Measurements from ENCODE around the gene EXO1.
A peak's percentile ranks its signal among the peaks of the same experiment; 100 is the strongest.
"Not testable (repeated sequence)": the region's sequence is repeated elsewhere in the genome, so short reads cannot be mapped to it uniquely, and the experiment has no call there.

The EXO1 gene

DNA sequence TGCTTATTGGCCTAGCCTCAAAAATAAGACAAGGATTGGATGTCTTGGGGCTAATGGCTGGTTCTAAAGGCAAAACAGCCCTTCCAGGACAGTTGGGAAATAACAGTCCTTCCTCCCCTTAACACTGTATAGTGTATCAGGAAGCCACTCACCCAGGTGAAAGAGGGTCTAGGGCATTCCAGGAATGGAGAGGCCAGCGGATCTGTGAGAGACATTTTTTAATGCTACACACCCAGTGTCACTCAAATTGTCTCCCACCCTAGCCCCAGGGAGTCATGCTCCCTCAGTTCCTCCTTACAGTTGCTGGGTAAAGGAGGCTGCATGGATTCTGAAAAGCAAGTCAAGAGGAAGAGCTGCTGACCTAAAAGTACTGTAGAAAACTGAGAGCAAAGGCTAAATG is 24.1 kb upstream of the EXO1 start:
- Histone ChIP-seq H3K27me3 (ENCODE audit: insufficient read depth, insufficient read length) (no peaks in the 10 kb centered on the region), H3K4me3 (ENCODE audit: insufficient read length, low read depth) (no peak overlapping the region), H3K36me3 (ENCODE audit: insufficient read depth, insufficient read length, low read length) (no peaks in the 10 kb centered on the region), H3K4me1 (ENCODE audit: insufficient read depth, insufficient read length) (no peaks in the 10 kb centered on the region), H3K9ac (ENCODE audit: insufficient read length, low read depth) (no peak overlapping the region), H3K9me3 (ENCODE audit: insufficient read depth, low read length) (no peaks in the 10 kb centered on the region)
- TF ChIP-seq YY1 (IDR thresholded peaks at IDR 0.05; ENCODE audit: insufficient read depth, insufficient read length), result no peak
- no peak for TF ChIP-seq ZNF274 (IDR thresholded peaks at IDR 0.05; ENCODE audit: low read depth, low read length)
- TF ChIP-seq SUZ12 (IDR thresholded peaks at IDR 0.05; ENCODE audit: extremely low read depth, insufficient read depth, insufficient read length), result no peak
- DNase-seq (ENCODE audit: low read depth, low spot score), result no peak

GRCh38 chr1:241825581-241825980 is 22.4 kb upstream of the EXO1 start:
- Histone ChIP-seq H3K9ac (ENCODE audit: insufficient read length, low read depth) (no peak overlapping the region), H3K27me3 (ENCODE audit: insufficient read depth, insufficient read length) (no peaks in the 10 kb centered on the region), H3K4me3 (ENCODE audit: insufficient read length, low read depth) (no peak overlapping the region), H3K9me3 (ENCODE audit: insufficient read depth, low read length) (no peaks in the 10 kb centered on the region), H3K4me1 (ENCODE audit: insufficient read depth, insufficient read length) (no peaks in the 10 kb centered on the region), H3K36me3 (ENCODE audit: insufficient read depth, insufficient read length, low read length) (no peaks in the 10 kb centered on the region)
- no peak for DNase-seq (ENCODE audit: low read depth, low spot score)
- TF ChIP-seq ZNF274 (IDR thresholded peaks at IDR 0.05; ENCODE audit: low read depth, low read length) (no peak), SUZ12 (IDR thresholded peaks at IDR 0.05; ENCODE audit: extremely low read depth, insufficient read depth, insufficient read length) (no peak), YY1 (IDR thresholded peaks at IDR 0.05; ENCODE audit: insufficient read depth, insufficient read length) (no peak)

DNA sequence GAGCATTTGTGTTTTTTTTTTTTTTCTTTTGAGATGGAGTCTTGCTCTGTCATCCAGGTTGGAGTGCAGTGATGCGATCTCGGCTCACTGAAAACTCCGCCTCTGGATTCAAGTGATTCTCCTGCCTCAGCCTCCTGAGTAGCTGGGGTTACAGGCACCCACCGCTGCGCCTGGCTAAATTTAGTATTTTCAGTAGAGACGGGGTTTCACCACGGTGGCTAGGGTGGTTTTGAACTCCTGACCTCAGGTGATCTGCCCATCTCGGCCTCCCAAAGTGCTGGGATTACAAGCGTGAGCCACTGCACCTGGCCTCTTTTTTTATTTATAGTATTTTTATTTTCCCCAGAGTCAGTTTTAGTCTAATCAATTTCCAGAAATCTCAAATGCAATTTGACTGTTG is 21.4 kb upstream of the EXO1 start:
- H3K4me1 ChIP-seq (ENCODE audit: insufficient read depth, insufficient read length); H3K4me3 ChIP-seq (ENCODE audit: insufficient read length, low read depth); DNase-seq (ENCODE audit: low read depth, low spot score); H3K27me3 ChIP-seq (ENCODE audit: insufficient read depth, insufficient read length); H3K9ac ChIP-seq (ENCODE audit: insufficient read length, low read depth); H3K9me3 ChIP-seq (ENCODE audit: insufficient read depth, low read length); H3K36me3 ChIP-seq (ENCODE audit: insufficient read depth, insufficient read length, low read length): not testable (repeated sequence)

DNA sequence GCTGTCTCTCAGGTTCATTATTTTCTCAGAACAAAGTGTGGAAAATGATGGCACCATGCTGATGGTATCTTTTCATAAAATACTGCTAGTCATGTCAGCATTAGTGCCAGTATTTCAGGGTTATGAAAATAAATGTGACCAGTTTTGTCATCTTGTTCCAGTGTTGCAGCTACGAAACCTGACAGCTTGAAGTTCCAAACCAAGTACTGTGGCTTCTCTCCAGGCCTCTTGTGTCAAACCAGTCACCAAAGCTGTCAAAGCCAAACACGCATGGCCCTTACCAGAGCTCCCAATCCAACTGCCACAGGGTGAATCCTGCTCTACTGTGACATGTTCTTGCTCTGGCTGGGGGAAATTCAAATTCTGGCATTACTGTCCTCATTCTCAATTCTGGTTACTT is 20.7 kb upstream of the EXO1 start:
- Histone ChIP-seq H3K36me3 (ENCODE audit: insufficient read depth, insufficient read length, low read length) (no peaks in the 10 kb centered on the region), H3K27me3 (ENCODE audit: insufficient read depth, insufficient read length) (no peaks in the 10 kb centered on the region), H3K9ac (ENCODE audit: insufficient read length, low read depth) (no peak overlapping the region), H3K4me3 (ENCODE audit: insufficient read length, low read depth) (no peak overlapping the region), H3K4me1 (ENCODE audit: insufficient read depth, insufficient read length) (no peaks in the 10 kb centered on the region), H3K9me3 (ENCODE audit: insufficient read depth, low read length) (no peaks in the 10 kb centered on the region)
- TF ChIP-seq ZNF274 (IDR thresholded peaks at IDR 0.05; ENCODE audit: low read depth, low read length), result no peak
- TF ChIP-seq YY1 (IDR thresholded peaks at IDR 0.05; ENCODE audit: insufficient read depth, insufficient read length), result no peak
- no peak for TF ChIP-seq SUZ12 (IDR thresholded peaks at IDR 0.05; ENCODE audit: extremely low read depth, insufficient read depth, insufficient read length)
- DNase-seq (ENCODE audit: low read depth, low spot score), result no peak

- Histone ChIP-seq H3K9ac (ENCODE audit: insufficient read length, low read depth) (no peak overlapping the region), H3K27me3 (ENCODE audit: insufficient read depth, insufficient read length) (no peaks in the 10 kb centered on the region)
- TF ChIP-seq ZNF274 (IDR thresholded peaks at IDR 0.05; ENCODE audit: low read depth, low read length) (no peak), SUZ12 (IDR thresholded peaks at IDR 0.05; ENCODE audit: extremely low read depth, insufficient read depth, insufficient read length) (no peak), YY1 (IDR thresholded peaks at IDR 0.05; ENCODE audit: insufficient read depth, insufficient read length) (no peak)
Measured at GRCh38 chr1:241828463-241829021, 19.5 kb upstream of the EXO1 start.

GRCh38 chr1:241829468-241829867 is 18.5 kb upstream of the EXO1 start:
- Histone ChIP-seq H3K9ac (ENCODE audit: insufficient read length, low read depth) (no peak overlapping the region), H3K4me3 (ENCODE audit: insufficient read length, low read depth) (no peak overlapping the region), H3K4me1 (ENCODE audit: insufficient read depth, insufficient read length) (no peaks in the 10 kb centered on the region), H3K27me3 (ENCODE audit: insufficient read depth, insufficient read length) (no peaks in the 10 kb centered on the region), H3K9me3 (ENCODE audit: insufficient read depth, low read length) (no peaks in the 10 kb centered on the region), H3K36me3 (ENCODE audit: insufficient read depth, insufficient read length, low read length) (no peaks in the 10 kb centered on the region)
- no peak for DNase-seq (ENCODE audit: low read depth, low spot score)
- TF ChIP-seq YY1 (IDR thresholded peaks at IDR 0.05; ENCODE audit: insufficient read depth, insufficient read length) (no peak), SUZ12 (IDR thresholded peaks at IDR 0.05; ENCODE audit: extremely low read depth, insufficient read depth, insufficient read length) (no peak), ZNF274 (IDR thresholded peaks at IDR 0.05; ENCODE audit: low read depth, low read length) (no peak)

More at GRCh38 chr1:241828463-241829021, 19.5 kb upstream of the EXO1 start:
- H3K9me3 ChIP-seq (ENCODE audit: insufficient read depth, low read length), result no peaks in the 10 kb centered on the region
- H3K36me3 ChIP-seq (ENCODE audit: insufficient read depth, insufficient read length, low read length), result no peaks in the 10 kb centered on the region
- DNase-seq (ENCODE audit: low read depth, low spot score), result no peak
- H3K4me3 ChIP-seq (ENCODE audit: insufficient read length, low read depth), result no peak overlapping the region
- H3K4me1 ChIP-seq (ENCODE audit: insufficient read depth, insufficient read length), result no peaks in the 10 kb centered on the region

DNA sequence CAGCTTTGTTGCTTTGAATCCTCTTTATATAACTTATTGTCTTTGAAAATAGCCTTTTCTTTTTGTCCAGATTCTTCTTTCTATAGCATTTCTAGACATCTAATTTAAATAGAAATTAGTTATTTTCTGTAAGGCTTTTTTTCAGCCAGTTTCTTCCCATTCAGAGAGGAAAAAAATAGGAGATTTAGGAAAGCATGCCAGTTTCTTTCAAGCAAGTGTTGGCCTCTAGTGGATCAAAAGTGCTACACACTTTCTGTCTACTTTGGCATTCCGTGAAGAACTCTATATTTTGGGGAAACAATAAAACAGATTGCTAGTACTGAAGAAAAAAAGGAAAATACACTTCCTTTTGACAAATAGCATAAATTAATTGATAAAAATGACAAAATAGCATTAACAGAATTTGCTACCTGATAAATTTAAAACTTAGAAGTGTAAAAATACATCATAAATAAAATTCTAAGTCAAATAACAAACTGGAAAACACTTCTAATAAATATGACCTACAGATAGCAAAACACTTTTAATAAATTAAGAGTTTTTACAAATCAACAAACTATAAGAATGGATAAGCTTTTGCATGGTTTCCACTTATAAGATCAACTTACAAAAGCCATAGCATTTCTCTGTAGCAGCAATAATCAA is 13.1 kb upstream of the EXO1 start:
- no peak overlapping the region for H3K9ac ChIP-seq (ENCODE audit: insufficient read length, low read depth)
- TF ChIP-seq YY1 (IDR thresholded peaks at IDR 0.05; ENCODE audit: insufficient read depth, insufficient read length), result no peak
- TF ChIP-seq ZNF274 (IDR thresholded peaks at IDR 0.05; ENCODE audit: low read depth, low read length), result no peak
- TF ChIP-seq SUZ12 (IDR thresholded peaks at IDR 0.05; ENCODE audit: extremely low read depth, insufficient read depth, insufficient read length), result no peak
- no peaks in the 10 kb centered on the region for H3K27me3 ChIP-seq (ENCODE audit: insufficient read depth, insufficient read length)
- no peaks in the 10 kb centered on the region for H3K9me3 ChIP-seq (ENCODE audit: insufficient read depth, low read length)
- no peaks in the 10 kb centered on the region for H3K36me3 ChIP-seq (ENCODE audit: insufficient read depth, insufficient read length, low read length)
- no peaks in the 10 kb centered on the region for H3K4me1 ChIP-seq (ENCODE audit: insufficient read depth, insufficient read length)
- DNase-seq (ENCODE audit: low read depth, low spot score), result peak; percentile 39
- no peak overlapping the region for H3K4me3 ChIP-seq (ENCODE audit: insufficient read length, low read depth)

All from NT2/D1 (cell line).